PFSK-1 (cell line): ENCODE measurements around the gene TNRC6A.

Source experiments
- POLR2AphosphoS5 ChIP-seq: IDR thresholded peaks from 2 replicates; pipeline ENCODE4 v1.6.1; 2012; ENCODE audit warnings: low read depth, mild to moderate bottlenecking, control low read depth, low read length, moderate library complexity
- REST ChIP-seq, 2 experiments: IDR thresholded peaks; 2 replicates each; pipeline versions ENCODE4 v1.6.1 to v1.8.0; 2011 to 2012; ENCODE audit warnings: low read depth in 2 of 2, low read length in 2 of 2, control low read depth in 1 of 2, inconsistent platforms in 1 of 2, mild to moderate bottlenecking in 1 of 2, moderate library complexity in 1 of 2; ENCODE audit not compliant: insufficient read depth in 1 of 2
- TAF1 ChIP-seq: IDR thresholded peaks from 2 replicates; pipeline ENCODE4 v1.6.1; 2012; ENCODE audit warnings: low read length, control low read depth, borderline replicate concordance; ENCODE audit not compliant: insufficient read depth

GRCh38 chr16:24747441-24747840 is 18.0 kb downstream of the TNRC6A start:
- TF ChIP-seq POLR2AphosphoS5 (no peak), REST (IDR thresholded peaks at IDR 0.05; ENCODE audit: insufficient read depth in 1 of 2, low read depth in 2 of 2, low read length in 2 of 2) (no peak), TAF1 (no peak)
